Inflammatory macrophage (primary cell): ENCODE measurements around the gene HOXB8.

ENCODE experiments used
- DNase-seq, 2 donors: peaks; one replicate each; pipeline ENCODE4 v3.0.0-alpha.2; 2020 to 2022

HOXB8 gene

DNA sequence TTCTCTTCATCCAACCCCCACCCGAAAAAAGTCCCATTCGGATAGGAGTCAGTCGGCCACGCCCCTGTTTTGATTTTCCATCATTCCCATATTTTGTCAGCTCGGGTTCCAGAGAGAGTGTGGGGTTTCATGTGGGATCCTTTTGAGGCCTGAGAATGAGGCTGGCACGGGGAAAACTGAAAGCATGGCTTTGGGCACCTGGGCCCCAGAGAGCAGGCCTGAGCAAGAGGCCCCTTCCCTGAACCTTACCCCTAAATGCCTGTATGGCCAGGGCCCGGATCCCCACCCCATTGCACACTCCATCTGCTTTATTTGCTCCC is 32.4 kb downstream of the HOXB8 start:
- DNase-seq: no peak

DNA sequence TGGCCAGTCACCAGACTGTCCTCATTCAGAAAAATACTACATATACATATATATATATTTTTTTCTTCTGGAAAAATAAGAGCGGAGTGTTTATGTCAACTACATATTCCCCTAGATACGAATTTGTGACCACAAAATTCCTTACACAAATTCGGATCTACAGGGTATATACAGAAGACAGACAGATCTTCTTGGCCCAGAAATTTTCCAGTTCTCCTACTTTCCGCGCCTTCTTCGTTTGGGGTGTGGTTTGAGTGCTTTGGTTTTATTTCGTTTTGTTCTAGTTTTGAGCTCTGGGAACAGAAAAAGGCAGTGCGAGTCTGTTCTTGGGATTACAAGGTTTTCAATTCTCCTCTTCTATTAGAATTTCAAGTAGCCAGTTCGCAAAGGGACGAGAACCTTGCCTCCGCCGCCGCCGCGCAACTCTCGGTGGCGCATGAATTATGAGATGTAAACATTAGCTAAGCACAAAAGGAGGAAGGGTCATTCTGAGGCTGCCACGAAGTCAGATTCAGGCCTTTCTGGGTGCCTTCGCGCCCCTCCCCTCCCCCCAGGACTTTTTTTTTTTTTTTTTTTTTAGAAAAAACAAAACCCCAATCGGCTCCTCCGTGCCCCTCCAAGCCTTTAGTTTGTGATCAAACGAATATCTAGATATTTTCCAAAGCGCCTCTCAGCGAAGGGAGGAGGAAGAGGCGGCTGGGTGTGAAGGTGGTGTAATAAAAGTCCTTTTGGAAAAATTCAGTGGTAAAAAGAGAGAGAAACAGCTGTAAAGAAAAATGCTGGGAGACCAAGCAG is 35.1 kb downstream of the HOXB8 start:
- no peak for DNase-seq

DNA sequence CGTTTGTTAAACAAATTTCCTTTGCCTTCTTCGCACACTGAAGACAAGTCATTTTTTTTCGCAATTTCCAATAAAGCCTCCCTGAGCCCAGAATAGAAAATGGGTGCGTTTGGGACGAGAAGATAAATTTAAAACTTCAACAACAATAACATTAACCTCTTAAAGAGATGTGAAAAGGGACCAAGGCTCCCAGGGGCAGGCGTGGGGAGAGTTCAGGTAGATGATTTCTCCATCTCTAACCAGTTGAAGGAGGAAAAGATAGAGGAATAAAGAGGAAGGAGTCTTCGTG is 35.7 kb downstream of the HOXB8 start:
- no peak for DNase-seq

DNA sequence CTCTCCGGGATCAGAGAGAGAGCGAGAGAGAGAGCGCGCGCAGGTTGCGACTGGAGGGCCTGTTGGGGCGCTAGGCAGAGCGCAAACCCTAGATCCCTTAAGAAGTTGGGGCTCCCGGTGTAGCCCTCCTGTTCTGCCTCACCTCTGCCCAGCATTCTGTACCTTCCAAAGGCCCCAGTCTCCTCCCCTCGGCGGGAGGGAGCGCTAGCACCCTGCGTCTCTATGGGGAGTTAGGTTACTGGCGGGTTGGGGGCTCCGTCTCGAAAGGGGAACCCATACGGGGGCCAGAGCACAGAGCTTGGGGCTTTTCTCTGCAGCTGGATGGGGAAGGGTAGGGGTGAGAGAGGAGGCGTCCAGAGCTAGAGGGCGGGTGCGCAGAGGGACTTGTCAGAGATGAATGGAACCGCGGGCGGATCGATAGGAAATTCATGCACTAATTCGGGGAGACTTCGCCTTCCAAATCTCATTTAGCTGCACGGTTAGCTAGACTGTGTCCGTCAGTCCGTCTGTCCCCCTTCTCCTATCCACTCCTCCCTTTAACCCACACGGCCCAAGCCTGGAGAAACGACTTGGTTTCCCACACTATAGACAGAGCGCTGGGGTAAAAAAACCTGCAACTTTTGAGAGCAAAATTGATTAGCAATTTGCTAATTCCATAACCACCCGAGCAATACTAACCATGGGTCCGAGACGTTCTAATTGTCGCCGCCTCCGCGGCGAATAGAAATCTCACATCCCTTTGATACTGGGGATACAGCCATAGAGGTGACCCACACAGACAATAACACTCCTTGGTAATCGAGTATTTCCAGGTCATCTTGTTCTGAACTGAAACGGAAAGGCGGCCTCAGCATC is 36.2 kb downstream of the HOXB8 start:
- no peak for DNase-seq

DNA sequence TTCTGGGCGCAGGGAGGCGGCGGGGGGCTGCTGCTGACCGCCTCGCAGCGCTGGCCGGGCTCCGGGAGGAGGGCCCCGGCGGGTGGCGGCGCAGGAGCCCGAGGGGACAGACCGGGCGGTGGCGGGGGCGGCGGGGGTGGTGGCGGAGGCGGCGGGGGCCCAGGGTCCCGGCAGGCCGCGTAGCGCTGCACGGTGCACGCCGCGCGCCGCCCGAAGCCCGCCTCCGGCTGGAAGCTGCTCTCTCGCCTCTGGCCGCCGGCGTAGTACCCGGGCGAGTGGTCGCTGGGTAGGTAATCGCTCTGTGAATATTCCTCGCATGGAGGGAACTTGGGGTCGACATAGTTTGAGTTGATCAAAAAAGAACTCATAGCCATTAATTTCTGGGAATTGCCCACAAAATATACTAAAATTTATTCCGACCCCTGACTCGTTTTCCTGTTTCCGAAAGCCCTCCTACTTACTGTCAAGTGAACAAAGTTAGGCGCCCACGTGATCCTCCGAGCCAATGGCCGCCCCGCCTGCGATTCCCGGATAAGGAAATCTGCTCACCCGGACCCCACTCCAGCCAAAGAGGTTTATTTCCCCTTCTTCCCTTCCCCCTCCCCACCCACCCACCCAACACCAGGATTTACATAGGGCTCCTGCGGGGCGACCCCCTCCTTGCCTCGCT is 37.0 kb downstream of the HOXB8 start, which contains the start of gene HOXB4:
TSS of gene HOXB4 (minus strand) at position 405 of the 670 bp plus-strand sequence. CDS start at position 374, 31 bp downstream.
- DNase-seq: peak; percentile 50 to 67

DNA sequence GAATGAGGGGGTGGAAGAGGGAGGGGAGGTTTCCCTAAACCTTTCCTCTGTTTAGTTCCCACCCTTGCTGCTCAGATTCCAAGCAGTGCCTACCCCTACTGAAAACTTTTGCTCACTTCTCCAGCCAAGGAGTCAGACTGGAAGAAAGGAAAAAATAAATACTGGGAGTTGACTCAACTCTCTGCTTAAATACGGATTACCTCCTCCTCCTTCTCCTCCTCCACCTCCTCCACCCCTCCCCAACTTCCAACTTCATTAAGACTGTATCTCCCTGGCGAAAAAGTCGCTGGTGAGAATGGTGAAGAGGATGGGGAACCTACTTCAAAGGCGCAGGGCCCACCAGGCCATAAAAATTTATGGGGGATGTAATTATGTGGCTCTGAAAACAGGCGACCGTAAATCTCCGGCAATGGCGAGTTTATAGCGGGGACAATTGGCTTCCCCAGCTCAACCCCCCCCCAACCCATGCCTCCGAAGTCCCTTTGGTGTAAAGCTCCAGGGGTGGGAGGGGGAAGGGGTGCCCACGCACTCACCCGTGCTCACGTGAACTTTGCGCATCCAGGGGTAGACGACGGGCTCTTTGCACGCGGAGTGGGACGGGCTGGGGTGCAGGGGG is 37.7 kb downstream of the HOXB8 start:
- DNase-seq: no peak

DNA sequence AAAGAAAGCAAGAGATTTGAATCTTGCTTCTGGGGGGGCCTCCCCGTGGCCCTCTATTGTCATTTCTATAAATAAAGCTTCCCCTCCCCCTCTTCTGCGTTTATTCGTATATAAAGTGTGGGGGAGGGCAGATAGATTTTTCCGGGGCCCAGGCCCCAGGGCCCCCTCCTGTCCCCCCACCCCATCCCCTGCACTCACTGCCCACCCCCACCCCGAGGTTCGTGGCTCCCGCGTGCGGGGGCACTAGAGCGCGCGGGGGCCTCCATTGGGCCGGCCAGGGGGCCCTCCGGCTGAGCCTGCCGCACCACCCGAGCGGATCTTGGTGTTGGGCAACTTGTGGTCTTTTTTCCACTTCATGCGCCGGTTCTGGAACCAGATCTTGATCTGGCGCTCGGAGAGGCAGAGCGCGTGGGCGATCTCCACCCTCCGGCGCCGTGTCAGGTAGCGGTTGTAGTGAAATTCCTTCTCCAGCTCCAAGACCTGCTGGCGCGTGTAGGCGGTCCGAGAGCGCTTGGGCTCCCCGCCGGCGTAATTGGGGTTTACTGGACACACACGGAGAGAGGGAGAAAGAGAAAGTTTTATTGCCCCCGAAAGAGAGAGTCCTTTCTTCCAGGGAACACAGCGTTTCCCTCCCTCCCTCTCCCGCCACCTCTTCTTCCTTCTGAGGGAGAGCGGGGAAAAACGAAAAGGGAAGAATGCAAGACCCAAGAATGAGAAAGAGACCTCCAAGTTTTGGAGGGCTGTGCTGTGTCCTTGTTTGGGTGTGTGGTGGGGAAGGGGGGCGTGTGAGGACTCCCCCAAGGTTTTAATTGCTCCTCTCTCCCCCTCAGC is 38.4 kb downstream of the HOXB8 start:
- DNase-seq: no peak

DNA sequence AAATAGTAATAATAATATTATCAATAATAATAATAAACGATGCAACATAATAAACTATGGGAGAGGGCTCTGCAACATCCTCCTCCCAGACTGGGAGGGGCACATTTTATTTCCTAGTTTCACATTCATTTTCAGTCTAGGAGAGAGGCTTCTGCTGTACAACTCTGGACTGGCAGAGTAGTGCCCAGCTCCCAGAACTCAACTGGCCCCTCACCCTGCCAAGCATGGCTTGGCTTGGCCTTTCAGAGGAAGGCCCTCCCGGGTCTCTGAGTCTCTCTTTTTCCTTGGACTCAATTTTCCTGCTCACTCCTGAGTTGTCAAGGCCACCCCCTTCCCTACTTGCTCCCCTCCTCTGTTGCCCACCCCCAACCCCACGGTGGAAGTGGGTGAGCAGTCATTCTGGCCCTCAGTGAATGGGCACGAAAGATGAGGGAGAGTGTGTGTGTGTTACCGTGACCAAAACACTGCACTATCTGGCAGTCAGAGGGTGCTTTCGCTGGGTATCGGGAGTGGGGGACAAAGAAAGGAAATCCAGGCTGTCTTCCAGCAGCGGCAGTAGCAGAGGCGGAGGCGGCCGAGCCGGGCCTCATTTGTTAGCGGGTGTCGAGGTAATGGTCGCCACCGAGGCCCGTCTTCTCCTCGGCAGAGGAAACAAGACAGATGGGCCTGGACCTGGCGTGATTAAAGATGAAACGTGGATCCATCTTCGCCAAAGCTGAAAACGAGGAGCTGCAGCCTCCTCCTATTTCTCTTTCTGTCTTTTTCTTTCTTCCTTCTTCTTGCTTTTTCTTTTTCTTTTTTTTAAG is 39.2 kb downstream of the HOXB8 start:
- DNase-seq: no peak

DNA sequence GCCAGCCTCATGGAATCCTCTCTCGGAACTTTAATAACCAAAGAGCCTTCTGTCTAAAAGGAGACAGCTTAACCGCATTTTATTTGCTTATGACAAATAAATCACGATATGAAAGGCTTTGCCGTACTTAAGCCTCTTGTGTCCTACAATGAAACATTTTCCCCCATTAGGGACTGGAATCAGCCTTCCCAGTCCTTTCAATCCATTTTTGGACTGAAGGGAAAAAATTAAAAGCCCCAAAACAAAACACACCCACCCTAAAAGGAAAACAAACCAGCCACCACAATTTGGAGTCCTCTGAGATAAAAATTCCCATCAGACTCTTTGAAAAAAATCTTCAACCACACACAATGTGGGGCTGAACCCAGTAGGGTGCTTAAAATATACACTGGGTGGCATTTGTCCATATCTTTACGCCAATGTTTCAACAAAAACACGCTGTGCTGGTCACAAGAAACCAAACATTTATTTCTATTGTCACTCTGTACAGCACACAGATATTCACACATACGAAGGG is 40.0 kb downstream of the HOXB8 start:
- no peak for DNase-seq

DNA sequence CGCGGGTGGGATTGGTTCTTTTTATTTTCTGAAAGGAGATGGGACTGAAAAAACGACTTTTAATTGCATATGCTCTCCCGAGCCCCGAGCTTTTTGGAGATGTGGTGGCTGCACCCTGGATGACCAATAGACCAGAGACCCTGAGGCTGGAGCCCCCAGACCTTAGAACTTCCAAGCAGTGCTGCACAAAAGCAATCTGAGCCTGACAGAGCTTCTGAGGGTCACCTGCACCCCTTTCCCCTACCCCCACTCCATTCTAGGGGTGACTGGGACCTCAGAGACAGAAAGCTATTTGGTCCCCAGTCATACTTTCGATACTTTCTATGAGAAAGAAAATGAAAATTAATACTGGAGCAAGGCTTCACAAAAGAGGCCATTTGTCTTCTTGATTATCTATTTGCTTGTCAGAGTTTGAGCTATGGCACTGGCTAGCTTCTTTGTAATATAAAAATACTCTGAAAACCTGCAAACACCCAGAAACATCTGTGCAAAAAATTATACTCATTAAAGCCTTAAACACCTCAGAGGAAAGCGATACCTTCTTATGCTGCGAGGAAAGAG is 40.5 kb downstream of the HOXB8 start:
- DNase-seq: no peak

DNA sequence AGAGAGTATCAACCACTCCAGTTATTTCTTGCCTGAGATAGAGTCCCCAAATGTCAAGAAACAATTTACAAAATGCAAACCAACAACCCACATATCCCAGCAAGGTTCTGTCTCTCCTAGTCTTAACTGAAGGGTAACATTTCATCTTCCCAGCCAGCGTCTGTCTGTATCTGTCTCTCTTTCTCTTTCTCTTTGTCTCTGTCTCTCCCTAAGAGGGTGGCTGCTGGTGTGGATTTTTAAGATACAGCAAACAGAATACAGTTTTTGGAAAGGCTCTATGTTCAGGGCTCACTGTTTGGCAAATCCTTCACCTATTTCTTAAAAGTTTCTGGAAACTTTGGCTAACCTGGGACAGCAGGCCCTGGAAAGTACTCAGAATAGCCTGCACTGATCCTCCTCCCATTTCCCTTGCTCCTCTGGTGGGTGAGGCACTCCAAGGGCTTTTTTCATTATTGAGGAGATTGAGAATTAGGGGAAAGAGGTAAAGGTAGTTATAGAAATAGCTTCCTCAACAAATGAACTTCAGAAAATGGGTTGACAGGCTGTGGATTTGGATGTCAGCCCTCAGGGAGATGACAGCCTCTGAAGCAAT is 43.2 kb downstream of the HOXB8 start:
- no peak for DNase-seq

DNA sequence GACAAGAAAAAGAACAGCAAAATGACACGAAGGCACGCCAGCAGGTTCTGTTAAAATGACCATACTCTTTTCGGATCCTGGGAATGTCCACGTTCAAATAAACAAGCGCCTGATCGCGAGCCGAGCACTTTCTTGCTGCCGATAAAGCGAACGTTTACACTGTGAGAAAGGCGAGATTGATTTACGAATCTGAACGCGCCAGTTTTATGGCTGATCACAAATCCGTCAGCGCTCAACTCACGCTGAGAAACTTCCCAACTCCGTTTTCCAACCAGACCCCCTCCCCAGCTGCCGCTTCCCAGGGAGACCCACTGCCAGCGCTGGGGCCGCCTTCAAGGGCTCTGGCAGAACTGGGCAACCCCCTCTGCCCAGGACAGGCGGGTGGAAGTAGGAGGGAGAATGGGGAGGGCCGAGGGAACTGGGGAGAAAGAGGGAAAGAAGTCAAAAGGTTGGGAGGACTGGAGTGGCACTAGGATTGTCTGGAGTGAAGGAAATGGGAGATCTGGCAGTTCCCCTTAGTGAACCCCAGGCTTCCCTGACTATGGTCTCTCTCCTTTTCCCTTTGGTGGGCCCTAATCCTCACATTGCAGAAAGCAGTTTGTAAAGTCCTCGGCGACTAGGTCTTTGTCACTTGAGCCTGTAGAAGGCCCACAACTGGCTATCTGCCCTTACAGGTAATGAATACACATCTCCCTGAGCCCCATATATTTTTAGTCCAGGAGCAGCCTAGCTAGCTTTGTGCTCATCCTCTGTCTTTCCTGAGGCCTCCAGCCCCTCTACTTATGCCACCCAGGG is 43.9 kb downstream of the HOXB8 start:
- DNase-seq: no peak

DNA sequence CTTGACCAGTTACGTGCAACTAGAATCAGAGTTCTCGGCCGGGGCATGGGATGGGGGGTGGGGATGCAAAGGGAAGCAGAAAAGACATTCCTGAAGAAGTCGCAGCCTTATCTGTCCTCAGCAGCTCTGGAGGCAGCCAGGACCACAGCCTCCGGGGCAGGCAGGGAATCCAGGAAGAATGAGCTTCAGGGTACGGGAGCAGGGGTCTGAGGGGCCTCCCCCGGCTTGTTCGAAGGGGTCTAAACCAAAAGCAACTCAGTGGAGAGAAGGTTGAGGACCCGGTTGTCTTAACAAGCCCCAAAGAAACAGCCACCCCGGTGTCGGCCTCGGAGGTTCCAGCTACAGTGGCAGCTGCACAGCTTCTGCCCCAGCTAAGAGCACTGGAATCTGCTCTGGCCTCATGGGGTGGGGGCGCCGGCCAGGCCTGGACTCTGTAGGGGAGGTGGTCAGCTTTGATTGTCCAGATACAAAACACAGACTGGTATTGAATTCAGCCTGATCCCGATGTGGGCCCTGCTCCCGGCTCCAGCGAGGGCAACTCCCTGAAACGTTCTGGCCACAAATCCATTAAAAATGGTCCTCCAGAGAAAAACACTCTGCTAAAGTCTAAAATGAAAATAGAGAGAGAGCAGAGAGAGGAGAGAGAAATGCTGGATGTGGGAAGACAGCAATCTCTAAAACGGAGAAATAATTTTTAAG is 44.6 kb downstream of the HOXB8 start:
- DNase-seq: no peak

DNA sequence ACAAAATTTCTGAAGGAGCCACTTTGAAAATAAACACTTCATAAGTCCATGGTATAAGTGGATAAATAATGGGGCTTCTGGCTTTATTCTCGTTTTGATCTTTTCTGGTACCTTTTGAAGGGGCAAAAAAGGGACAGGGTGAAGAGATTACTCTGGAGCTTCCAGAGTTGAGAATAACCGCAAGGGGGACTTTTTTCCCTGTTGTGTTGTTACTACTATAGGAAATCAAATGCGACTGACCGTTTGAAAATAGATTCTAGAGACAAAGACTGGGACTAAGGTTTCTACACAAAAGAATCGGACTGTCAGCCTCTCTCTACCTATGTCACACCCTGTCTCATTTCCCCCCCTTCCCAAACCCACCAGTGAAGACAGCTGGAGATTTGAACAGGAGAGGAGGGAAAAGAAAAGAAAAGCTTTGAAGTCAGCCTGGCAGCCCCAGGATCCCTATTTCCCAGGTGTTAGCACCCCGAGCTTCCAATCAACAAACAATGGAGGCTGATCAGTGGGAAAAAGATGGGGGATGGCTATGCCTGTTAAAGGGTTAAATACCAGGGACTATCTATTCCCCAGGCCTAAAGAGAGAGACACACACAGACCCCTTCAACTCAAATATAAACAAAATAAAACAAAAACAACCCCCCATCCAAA is 45.3 kb downstream of the HOXB8 start:
- no peak for DNase-seq

DNA sequence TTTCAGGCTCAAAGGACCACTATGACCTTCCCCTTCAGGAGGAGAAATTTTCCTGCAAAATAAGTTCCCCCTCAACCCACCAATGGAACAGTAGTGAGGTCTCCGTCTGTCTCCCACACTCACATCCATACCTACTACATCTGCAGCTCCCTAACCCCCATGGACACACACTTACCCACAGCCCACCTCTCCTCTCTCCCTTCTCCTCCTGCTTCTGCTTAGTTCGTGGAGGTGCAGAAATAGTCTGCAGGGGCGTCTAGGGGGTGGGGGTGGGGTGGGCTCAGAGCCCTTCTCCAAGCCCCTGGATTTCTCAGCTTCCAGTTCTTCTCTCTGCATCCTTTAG is 45.9 kb downstream of the HOXB8 start:
- no peak for DNase-seq

DNA sequence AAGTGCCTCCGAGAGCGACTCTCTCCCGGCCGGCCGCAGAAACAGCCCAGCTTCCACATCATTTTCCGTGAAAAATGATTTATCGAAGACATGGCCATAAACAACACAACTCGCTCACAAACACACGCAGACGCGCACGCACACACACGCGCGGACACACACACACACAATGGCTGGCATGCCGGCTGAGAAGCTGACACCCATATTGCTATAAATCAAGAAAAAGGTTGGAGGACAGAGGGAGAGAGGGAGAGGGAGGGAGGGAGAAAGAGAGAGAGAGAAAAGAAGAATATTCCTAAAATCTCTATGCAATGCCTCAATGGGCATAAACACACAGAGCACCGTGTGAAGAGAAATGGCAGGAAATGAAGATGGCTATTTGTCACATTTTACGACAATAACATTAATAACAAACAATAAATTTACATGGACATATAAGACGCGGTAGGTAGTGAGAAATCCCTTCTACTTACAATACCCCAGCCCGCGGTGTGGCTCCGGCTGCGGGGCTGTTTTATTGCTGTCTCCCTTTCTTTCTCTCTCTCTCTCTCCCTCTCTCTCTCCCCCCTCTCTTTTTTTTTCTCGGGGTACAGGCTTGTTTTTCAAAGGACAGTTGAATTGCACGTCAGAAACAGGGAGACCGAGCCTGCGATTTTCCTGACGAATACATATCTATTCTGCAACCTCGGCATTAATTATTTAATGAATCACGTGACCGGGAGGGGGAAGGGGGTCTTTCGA is 46.4 kb downstream of the HOXB8 start:
- no peak for DNase-seq

DNA sequence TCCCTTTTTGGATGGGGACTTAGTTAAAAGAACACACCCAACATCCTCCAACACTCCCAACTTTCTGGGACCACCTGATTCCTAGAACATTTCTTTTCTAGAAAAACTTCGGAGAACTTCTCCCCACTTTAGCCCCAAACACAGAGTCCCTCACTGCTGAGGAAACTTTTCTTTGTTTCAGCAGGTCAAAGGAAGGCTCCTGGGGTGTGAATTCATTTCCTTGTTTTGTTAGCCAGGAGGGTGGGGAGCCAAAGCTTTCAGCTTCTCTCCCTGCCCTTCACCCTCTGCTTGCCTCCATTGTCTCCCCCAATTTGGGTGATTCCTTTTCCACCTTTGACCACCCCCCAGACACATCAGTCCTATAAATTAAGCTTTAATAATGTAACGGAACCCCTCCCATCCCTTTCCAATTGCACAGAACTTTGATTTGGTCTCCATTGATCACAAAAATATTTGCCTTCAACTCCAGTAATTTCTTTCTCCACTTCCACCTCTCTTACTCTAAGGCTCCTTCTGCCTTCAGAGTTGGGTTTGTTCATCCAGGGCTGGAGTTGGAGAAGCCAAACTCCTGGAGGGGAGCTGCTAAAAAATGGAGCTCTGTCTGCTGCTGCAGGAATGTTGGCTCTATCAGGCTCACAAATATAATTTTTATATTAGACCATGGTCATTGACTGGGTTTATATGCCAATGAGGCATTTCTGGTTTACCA is 47.3 kb downstream of the HOXB8 start:
- DNase-seq: no peak
